Loucy (cell line): Measurements from ENCODE around the gene RPS6KA2.

ENCODE experiments used
- H2AFZ ChIP-seq: fragments of 200-600 bp; sonication (generic); 2 replicates; pipeline ENCODE4 v1.6.0; 2016; ENCODE audit warnings: antibody characterized with exemption, mild to moderate bottlenecking, low read length, moderate library complexity
- H3F3A ChIP-seq: fragments of 200-600 bp; 2 replicates; pipeline ENCODE4 v1.6.0; 2016; ENCODE audit warnings: antibody characterized with exemption, low read depth, mild to moderate bottlenecking
- H3K27me3 ChIP-seq: fragments of 200-600 bp; sonication (generic); 2 replicates; pipeline ENCODE4 v1.6.1; 2014; ENCODE audit warnings: low read length, mild to moderate bottlenecking; ENCODE audit not compliant: insufficient read depth, poor library complexity, severe bottlenecking
- H3K36me3 ChIP-seq: fragments of 200-600 bp; sonication (generic); 2 replicates; pipeline ENCODE4 v1.6.1; 2016; ENCODE audit warnings: low read length; ENCODE audit not compliant: insufficient read depth
- H3K4me1 ChIP-seq: fragments of 200-600 bp; sonication (generic); 2 replicates; pipeline ENCODE4 v1.5.1; 2014; ENCODE audit warnings: low read length, mild to moderate bottlenecking; ENCODE audit not compliant: insufficient read depth, poor library complexity, severe bottlenecking
- H3K4me2 ChIP-seq: fragments of 200-600 bp; sonication (generic); 2 replicates; pipeline ENCODE4 v1.6.0; 2014; ENCODE audit warnings: antibody characterized with exemption, low read length, low read depth, mild to moderate bottlenecking; ENCODE audit not compliant: poor library complexity, severe bottlenecking
- H3K4me3 ChIP-seq: fragments of 200-600 bp; sonication (generic); 2 replicates; pipeline ENCODE4 v1.5.1; 2014; ENCODE audit warnings: low read length, mild to moderate bottlenecking, mixed read lengths; ENCODE audit not compliant: poor library complexity, severe bottlenecking
- H3K79me2 ChIP-seq: fragments of 200-600 bp; sonication (generic); 2 replicates; pipeline ENCODE4 v1.6.1; 2014; ENCODE audit warnings: low read length; ENCODE audit not compliant: insufficient read depth
- H3K9ac ChIP-seq: fragments of 200-600 bp; sonication (generic); 2 replicates; pipeline ENCODE4 v1.6.0; 2014; ENCODE audit warnings: mild to moderate bottlenecking, low read depth, low read length, moderate library complexity; ENCODE audit not compliant: poor library complexity, severe bottlenecking
- H3K9me2 ChIP-seq: fragments of 200-600 bp; sonication (generic); replicated peaks from 2 replicates; pipeline ENCODE4 v1.6.1; 2016; ENCODE audit warnings: low read depth, low read length, mixed read lengths
- H3K9me3 ChIP-seq: fragments of 200-600 bp; sonication (generic); 2 replicates; pipeline ENCODE4 v1.6.1; 2014; ENCODE audit warnings: mild to moderate bottlenecking, antibody characterized with exemption, low read length, low read depth; ENCODE audit not compliant: insufficient read depth
- H4K20me1 ChIP-seq: fragments of 200-600 bp; sonication (generic); 2 replicates; pipeline ENCODE4 v1.6.0; 2014; ENCODE audit warnings: antibody characterized with exemption, low read length, mild to moderate bottlenecking; ENCODE audit not compliant: insufficient read depth, poor library complexity, severe bottlenecking
- CTCF ChIP-seq: fragments of 200-600 bp; sonication (generic); conservative IDR thresholded peaks from 2 replicates; pipeline ENCODE4 v1.5.1; 2014; ENCODE audit warnings: mild to moderate bottlenecking, antibody characterized with exemption, low read length
- EZH2phosphoT487 ChIP-seq: fragments of 200-600 bp; IDR thresholded peaks from 2 replicates; pipeline ENCODE4 v1.6.1; 2018; ENCODE audit warnings: antibody characterized with exemption, mild to moderate bottlenecking, moderate library complexity, borderline replicate concordance

RPS6KA2 gene

GRCh38 chr6:166488076-166488685 lies 138.9 kb downstream of the RPS6KA2 start:
- peak overlapping the region; percentile 53 for H3K9ac ChIP-seq
- H4K20me1 ChIP-seq: no peaks in the 10 kb centered on the region
- peaks cover 8% of the 10 kb centered on the region; the same call in 1 of the 2 replicates for H3K36me3 ChIP-seq
- no peak for TF ChIP-seq CTCF
- TF ChIP-seq EZH2phosphoT487: no peak
- H3K27me3 ChIP-seq: no peaks in the 10 kb centered on the region
- peak overlapping the region; percentile 64 for H3K4me3 ChIP-seq
- H3K9me2 ChIP-seq: no peaks in the 10 kb centered on the region
- H3K9me3 ChIP-seq: peaks cover 22% of the 10 kb centered on the region
- no peaks in the 10 kb centered on the region for H3K79me2 ChIP-seq
- peaks cover 69% of the 10 kb centered on the region for H3K4me1 ChIP-seq
- H3F3A ChIP-seq: peaks cover 17% of the 10 kb centered on the region
- peak overlapping the region; percentile 75 for H3K4me2 ChIP-seq
- H2AFZ ChIP-seq: peak overlapping the region; percentile 36; the same call in 1 of the 2 replicates

- peak overlapping the region; percentile 53 for H3K9ac ChIP-seq
- no peak overlapping the region for H2AFZ ChIP-seq
- TF ChIP-seq CTCF: no peak
- peaks cover 22% of the 10 kb centered on the region for H3K9me3 ChIP-seq
- peaks cover 66% of the 10 kb centered on the region for H3K4me1 ChIP-seq
- no peaks in the 10 kb centered on the region for H3K27me3 ChIP-seq
- peak overlapping the region; percentile 64 for H3K4me3 ChIP-seq
- H3K79me2 ChIP-seq: no peaks in the 10 kb centered on the region
- no peaks in the 10 kb centered on the region for H4K20me1 ChIP-seq
- H3K9me2 ChIP-seq: no peaks in the 10 kb centered on the region
- peaks cover 8% of the 10 kb centered on the region; the same call in 1 of the 2 replicates for H3K36me3 ChIP-seq
- peaks cover 17% of the 10 kb centered on the region for H3F3A ChIP-seq
- H3K4me2 ChIP-seq: peak overlapping the region; percentile 75
These were observed 139.9 kb downstream of the RPS6KA2 start for GRCh38 chr6:166487148-166487547.

GRCh38 chr6:166486536-166486880 lies 140.5 kb downstream of the RPS6KA2 start:
- Histone ChIP-seq H3K9me2 (no peaks in the 10 kb centered on the region), H3K4me3 (peak overlapping the region; percentile 64), H3K36me3 (peaks cover 8% of the 10 kb centered on the region; the same call in 1 of the 2 replicates), H3K27me3 (no peaks in the 10 kb centered on the region), H4K20me1 (no peaks in the 10 kb centered on the region), H3K9me3 (peaks cover 22% of the 10 kb centered on the region), H2AFZ (no peak overlapping the region), H3K79me2 (no peaks in the 10 kb centered on the region), H3K4me2 (no peak overlapping the region), H3K9ac (no peak overlapping the region), H3F3A (peaks cover 17% of the 10 kb centered on the region), H3K4me1 (peaks cover 61% of the 10 kb centered on the region)
- TF ChIP-seq CTCF (no peak), EZH2phosphoT487 (no peak)
